Measurements from ENCODE around the gene GPR26.

Gene GPR26

DNA sequence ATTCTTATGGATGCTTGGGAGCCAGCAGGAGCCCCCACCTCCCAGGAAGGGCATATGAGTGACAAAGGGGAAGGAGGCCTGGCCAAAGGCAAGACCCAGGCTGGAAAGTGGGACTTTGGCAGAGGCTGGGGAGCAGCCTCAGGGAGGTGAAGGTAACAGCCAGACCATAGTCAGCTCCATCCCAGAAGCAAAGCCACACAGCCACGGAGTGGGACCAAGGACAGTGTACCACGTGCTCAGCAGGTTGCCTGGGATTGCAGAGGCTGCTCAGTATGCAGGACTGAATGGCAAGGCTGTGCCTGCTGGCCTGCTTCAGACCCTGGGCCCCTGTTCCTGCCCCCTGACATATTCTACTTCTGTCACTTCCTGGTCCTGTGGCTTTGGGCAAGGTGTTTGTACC, 17.6 kb upstream of the GPR26 start:
- no peak for DNase-seq

DNA sequence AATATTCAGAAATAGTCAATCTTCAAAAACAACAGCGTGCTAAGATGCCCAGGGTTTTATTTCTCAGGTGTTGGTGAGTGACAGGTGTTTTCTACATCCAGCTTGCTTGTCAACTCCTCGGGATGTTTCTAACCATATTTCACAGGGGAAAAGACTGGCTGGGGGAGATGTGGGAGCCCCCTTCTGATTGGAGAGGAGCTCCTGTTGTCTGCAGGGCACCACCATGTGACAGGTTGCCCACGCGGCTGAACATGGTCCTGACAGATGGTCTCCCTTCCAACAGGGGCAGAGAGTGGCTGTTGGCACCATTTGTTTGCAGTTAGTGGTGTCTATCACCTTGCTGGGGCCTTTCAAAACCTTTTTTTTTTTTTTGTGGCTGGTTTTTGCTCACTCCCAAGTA, 16.5 kb upstream of the GPR26 start:
- no peak for DNase-seq

DNA sequence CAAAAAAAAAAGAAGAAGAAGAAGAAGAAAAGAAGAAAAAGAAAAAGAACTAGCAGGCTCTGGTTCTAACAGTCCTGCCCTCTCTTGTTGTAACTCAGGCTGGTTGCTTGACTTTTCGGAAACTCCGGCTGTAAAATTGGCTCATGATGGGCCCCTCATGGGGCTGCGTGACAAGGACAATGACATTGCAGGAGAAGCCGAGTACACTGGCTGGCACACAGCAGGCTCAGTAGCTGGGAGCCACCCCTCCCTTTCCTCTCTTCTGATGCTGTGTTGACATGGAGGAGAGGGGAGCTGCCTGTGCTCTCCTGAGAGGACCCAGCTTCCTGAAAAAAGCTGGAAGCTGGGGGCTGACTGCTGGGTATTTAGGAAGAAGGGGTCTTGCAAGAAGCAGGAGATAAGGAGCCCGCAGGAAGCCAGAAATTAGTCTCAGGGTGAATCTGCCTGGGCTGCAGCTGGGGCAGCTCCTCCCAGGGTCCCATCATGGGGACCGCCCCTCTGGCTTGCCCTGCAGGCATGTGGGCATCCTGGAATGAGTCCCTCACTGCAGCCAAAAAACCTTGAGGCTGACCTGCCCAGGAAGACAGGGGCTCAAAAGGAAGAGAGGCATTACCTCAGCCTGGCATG, 14.6 kb upstream of the GPR26 start:
- no peak for DNase-seq

DNA sequence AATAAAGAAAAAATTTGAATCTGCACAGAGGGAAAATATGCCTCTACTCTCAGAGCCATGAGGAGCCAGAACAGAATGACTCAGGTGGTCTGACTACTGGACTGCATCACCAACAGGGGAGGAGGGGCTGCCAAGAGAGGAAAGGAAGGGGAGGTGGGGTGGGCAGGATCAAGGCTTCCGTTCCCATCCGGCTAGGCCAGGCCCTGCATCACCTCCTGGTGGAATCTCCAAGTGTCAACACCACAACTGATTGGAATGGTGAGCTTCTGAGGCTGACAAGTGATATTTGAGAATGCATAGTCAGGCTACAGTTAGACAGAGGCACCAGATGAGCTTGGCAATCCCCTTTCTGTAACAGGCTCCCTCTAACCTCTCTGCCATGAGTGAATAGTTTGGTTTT, 10.4 kb upstream of the GPR26 start:
- DNase-seq = no peak

DNA sequence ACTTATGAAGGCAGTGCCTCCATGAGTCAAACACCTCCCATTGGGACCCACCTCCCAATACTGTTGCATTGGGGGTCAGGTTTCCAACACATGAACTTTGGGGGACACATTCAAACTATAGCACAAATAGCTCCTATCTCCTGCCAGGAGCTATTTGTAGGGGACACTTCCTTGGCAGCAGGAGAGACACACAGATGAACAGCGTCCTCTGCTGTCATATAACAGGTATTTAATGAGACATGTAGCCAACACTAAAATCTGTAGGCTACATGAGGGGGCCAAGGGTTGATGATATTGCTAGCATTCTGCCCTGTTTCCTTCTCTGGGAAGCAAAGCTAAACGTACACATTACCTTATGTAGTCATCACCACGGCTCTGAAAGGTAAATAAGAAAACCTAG, 2.6 kb upstream of the GPR26 start:
- no peak for DNase-seq

- DNase-seq = no peak
Measured at GRCh38 chr10:123665491-123666286, 466 bp upstream of the GPR26 start.

GRCh38 chr10:123669886-123670285, 3.7 kb downstream of the GPR26 start:
- no peak for DNase-seq

- DNase-seq = no peak
Measured at GRCh38 chr10:123673198-123673597, 7.0 kb downstream of the GPR26 start.

- DNase-seq = no peak
Measured at GRCh38 chr10:123674741-123675140, 8.6 kb downstream of the GPR26 start.

GRCh38 chr10:123675811-123676210, 9.7 kb downstream of the GPR26 start:
- DNase-seq = no peak

DNA sequence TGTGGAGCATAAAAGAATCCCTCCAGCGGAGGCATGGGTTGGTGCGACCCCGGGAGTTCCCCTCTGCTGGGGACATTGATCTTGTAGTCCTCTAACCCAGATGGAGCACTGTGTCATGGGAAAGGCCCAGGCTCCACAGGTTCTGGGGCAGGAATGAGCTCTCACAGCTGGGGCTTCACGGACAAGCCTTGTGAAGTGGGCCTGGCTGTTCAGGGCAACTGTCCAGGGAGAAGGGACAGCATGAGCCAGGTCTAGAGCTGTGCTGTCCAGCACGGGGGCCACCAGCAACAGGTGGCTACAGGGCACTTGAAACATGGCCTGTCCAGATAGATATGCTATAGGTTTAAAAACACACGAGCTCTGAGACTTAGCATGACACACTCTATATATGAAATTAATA, 11.4 kb downstream of the GPR26 start:
- no peak for DNase-seq

GRCh38 chr10:123678376-123678775, 12.2 kb downstream of the GPR26 start:
- DNase-seq = no peak

GRCh38 chr10:123681285-123681684, 15.1 kb downstream of the GPR26 start:
- no peak for DNase-seq

DNA sequence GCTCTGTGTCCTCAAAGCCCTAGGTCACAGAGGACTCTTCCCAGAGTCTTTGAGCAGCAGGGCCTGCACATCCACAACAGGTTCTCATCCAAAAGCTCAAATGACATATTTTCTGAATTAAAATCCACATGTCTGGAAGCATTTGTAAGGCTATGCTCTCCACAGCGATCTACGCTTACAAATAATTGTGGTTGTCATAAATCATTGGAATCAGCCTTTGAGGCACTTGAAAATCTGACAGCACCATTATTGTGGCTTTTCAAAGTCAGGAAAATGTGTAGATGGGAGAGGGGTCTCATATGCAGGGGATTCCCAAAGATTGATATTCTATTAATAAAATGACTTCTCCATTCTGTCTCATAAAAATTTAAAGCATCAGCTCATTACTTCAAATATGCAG, 16.3 kb downstream of the GPR26 start:
- no peak for DNase-seq

DNA sequence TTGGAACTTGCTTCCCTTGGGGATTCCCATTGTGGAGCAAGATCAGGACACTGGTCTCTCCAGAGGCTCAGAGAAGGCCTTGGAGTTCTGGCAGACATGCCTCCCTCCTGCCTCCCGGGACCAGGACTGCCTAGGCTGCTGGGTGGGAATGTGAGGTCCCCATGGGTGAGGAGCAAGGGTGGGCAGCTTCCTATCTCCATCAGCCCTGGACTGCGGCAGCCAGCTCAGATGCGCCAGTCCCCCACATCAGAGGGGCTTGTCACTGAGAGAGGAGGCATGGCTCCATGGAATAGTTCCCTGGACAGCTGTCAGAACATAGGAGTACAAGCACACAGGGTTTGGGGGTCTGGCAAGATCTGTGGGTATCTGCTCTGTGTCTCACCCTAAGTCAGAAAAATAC, 17.3 kb downstream of the GPR26 start:
- no peak for DNase-seq

DNA sequence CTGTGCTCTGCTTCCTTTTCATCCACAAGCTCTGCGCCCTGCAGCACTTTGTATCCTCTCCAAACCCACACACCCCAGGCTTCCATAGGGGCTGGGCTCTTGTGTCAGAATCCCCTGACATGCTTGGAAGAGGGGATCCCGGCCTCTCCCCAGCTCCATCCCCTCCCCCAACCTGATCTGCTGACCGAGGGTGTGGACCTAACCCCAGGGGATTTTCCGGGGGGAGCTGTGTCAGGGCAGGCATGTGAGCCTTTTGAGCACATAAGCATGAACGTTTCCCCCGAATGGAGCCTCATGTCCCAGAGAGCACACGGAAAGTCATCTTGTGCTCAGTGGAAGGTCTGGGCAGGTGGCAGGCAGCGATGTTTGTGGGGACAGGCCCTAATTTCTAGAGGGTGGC, 17.7 kb downstream of the GPR26 start:
- DNase-seq = no peak

- no peak for DNase-seq
Measured at GRCh38 chr10:123685260-123685659, 19.1 kb downstream of the GPR26 start.

GRCh38 chr10:123687758-123688157, 21.6 kb downstream of the GPR26 start:
- DNase-seq = no peak

GRCh38 chr10:123689880-123690279, 23.7 kb downstream of the GPR26 start:
- no peak for DNase-seq

DNA sequence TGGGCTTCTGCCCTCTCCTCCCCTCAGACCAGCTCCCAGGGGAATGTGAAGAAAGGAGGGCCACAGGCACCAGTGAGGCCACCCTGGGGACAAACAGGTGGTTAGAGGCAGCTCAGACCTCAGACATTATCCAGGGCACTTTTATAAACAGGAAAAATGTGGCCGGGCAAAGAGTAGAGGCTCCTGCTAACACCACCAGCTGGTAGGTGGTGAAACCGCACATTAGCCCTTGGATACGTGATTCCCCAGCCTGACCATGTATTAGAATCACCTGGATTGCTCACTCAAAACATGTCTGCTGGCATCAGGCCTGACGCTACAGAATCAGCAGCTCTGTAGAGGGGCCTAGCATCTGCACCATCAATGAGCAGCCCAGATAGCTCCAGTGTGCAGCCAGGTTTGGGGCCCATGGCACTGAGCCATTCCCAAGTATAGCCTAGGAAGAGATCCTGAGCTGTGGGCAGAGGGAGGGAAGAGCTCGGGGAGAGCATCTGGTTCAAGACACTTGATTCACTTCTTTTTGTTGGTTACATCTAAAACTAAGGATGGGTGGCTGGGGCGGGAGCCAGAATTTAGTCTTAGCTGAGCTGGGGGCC, 37.1 kb downstream of the GPR26 start:
- no peak for DNase-seq

DNA sequence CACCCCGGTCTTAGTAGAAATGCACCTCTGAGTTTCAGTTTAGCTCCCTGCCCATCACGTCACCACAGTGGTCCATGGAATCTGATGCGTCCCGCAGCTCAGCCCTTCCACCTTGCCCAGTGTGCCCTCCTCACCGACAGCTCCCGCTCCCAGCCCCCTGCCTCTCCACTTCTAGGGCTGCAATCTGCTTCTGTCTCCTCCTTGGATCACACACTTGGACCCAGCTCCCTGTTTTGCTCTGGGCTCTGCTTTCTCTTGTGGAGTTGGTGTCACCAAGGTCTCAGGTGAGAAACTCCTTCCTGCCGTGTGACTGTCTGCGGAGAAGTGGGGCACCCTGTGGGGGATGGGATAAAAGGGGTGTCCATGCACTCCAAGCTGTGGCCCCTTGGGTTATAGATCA, 37.9 kb downstream of the GPR26 start:
- no peak for DNase-seq

DNA sequence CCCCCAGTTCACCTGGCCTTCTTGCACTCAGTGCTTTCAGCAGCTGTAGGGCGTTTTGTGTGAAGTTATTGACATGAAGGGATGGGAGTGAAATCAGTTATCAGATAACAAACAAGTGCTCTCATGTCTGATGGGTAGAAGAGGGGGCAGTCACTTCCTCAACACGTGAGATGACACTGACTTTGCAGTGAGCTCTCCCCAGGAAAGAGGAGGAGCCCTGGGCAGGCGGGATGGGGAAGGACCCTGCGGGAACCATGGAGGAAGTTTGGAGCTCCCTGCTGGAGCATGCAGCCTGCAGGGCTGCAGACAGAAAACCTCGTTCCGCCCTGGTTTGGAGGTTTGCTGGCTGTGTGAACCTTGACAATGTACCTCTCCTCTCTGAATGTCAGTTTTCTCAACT, 38.7 kb downstream of the GPR26 start:
- no peak for DNase-seq

DNA sequence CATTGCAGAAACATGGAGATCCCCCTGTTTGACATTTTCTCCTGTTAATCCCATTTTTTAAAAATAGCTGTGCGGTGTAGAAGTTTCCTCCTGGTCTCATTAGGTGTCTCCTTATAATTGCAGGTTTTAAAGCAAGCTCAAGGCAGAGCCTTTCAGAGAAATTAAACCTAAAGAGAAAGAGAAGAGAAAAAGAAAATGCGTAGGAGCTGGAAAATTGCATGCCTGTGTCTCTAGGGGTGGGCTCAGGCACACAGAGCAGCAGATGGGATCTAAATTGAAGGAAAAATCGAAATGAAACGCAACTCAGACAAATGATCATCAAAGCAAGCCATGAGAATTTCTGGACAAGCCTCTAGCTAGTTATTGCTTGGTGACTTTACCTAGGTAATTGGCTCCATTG, 40.1 kb downstream of the GPR26 start:
- DNase-seq = no peak

- no peak for DNase-seq
Measured at GRCh38 chr10:123715546-123715945, 49.4 kb downstream of the GPR26 start.

GRCh38 chr10:123717336-123717735, 51.2 kb downstream of the GPR26 start:
- no peak for DNase-seq

Measured in NCI-H446 treated with DMSO at 0.1 percent for 48 hours (cell line).